WERI-Rb-1 (cell line): Measurements from ENCODE around the gene DLX1.
"Not testable (repeated sequence)": the region's sequence is repeated elsewhere in the genome, so short reads cannot be mapped to it uniquely, and the experiment has no call there.

ENCODE experiments used
- DNase-seq: peaks from one replicate; pipeline ENCODE4 v3.0.0-alpha.2; 2020
- H3K27ac ChIP-seq: fragments of 250-450 bp; sonication (Bioruptor Pico); 2 replicates; pipeline ENCODE4 v1.5.1; 2020; ENCODE audit warnings: mild to moderate bottlenecking, moderate library complexity
- H3K27me3 ChIP-seq: fragments of 250-450 bp; sonication (Bioruptor Pico); 2 replicates; pipeline ENCODE4 v1.5.1; 2021; ENCODE audit warnings: mild to moderate bottlenecking, low read depth, moderate library complexity; ENCODE audit not compliant: insufficient read depth, severe bottlenecking
- H3K36me3 ChIP-seq: fragments of 250-450 bp; sonication (Bioruptor Pico); 2 replicates; pipeline ENCODE4 v1.5.1; 2020; ENCODE audit warnings: mild to moderate bottlenecking, moderate library complexity
- H3K4me3 ChIP-seq: 2 replicates; pipeline ENCODE4 v1.5.1; 2011; ENCODE audit warnings: low read depth, mild to moderate bottlenecking, control low read depth, low read length
- H3K9me3 ChIP-seq: fragments of 250-450 bp; sonication (Bioruptor Pico); 2 replicates; pipeline ENCODE4 v1.5.1; 2021; ENCODE audit warnings: mild to moderate bottlenecking, moderate library complexity; ENCODE audit not compliant: severe bottlenecking
- CTCF ChIP-seq: IDR thresholded peaks from 2 replicates; pipeline ENCODE4 v1.5.1; 2011; ENCODE audit warnings: low read depth, mild to moderate bottlenecking, control low read depth, inconsistent platforms, low read length

The DLX1 gene

DNA sequence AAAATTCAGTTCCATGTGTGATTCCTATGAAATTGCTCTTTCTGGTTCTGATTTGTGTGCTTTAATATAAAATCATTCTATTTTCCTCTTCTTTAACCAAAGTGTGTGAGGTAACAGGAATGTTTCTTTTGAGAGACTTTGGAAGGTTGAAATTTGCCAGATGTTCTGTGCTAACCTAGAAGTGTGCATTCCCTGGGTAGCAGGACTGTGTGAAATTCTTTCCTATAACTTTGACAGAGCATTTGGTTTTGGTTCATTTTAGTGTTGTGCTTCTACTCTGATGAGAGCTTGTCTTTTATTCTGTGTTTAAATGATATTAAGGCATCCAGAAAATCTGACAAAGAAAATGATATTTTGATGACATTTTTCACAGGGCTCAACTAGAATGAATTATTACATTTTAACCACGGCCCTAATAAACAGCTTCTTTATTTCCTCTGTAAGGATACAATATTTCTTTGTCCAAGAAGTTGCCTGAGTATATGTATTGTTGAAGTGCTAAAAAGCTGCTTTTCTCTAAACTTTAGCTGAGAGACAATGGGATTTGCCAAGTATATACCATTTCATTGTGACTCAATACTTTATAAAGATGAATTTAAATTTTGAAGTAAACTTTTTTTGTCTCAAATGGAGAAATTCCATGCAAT lies 34.7 kb upstream of the DLX1 start:
- Histone ChIP-seq H3K4me3 (no peak overlapping the region), H3K27me3 (no peaks in the 10 kb centered on the region), H3K36me3 (no peaks in the 10 kb centered on the region), H3K27ac (no peak overlapping the region), H3K9me3 (no peaks in the 10 kb centered on the region)
- no peak for DNase-seq
- TF ChIP-seq CTCF, result no peak

DNA sequence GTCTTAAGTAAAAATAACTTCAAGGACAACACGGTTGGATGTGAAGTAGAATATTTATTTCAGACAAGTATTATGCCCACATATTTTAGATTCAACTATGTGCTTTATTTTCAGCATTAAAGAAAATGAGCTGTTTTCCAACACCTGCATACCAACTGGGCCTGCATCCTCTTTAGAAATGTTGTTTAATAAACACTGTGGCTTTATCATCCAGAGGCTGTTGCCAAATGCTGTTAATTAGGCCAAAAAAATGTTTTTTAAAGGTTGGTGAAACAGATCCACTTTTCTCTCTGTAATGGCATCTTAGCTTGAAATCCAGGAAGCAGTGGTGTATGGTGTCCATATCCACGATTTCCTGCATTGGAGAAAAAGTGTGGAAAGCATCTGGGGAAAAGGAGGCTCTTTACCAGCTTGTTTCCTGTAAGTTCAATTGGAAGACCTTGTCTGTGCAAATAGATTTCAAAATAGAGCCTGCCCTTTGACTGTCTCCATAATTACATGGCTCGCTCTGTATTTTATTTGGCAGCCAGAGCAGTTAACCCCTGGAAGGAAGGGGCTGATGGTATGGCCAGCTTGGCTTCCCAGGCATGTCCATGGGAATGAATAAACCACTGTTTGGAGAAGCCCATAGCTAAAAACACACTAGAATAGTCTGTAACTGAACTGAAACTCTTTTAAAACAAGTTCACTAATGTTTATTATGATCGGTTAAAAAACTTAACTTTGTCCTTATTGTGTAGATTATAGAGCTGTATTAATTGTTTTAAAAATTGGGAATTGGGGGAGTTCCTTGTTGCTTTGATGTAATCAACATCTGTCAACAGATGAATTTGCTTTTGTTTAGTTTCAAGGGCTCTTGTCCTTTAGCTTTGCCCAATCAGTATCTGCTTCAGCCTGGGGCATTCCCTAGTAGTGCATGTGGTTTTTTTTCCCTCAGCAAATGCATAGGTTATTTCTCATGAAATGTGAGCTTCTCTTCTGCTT lies 33.0 kb upstream of the DLX1 start:
- no peaks in the 10 kb centered on the region for H3K36me3 ChIP-seq
- no peaks in the 10 kb centered on the region for H3K27me3 ChIP-seq
- no peak for TF ChIP-seq CTCF
- H3K9me3 ChIP-seq, result no peaks in the 10 kb centered on the region
- H3K4me3 ChIP-seq, result no peak overlapping the region
- no peak for DNase-seq
- H3K27ac ChIP-seq, result no peak overlapping the region

GRCh38 chr2:172053486-172053885 lies 31.8 kb upstream of the DLX1 start:
- no peak for TF ChIP-seq CTCF
- no peaks in the 10 kb centered on the region for H3K9me3 ChIP-seq

GRCh38 chr2:172056293-172056692 lies 29.0 kb upstream of the DLX1 start:
- no peak overlapping the region for H3K4me3 ChIP-seq
- no peak for DNase-seq
- H3K36me3 ChIP-seq, result no peaks in the 10 kb centered on the region
- H3K27ac ChIP-seq, result no peak overlapping the region
- H3K9me3 ChIP-seq, result no peaks in the 10 kb centered on the region
- no peak for TF ChIP-seq CTCF
- no peaks in the 10 kb centered on the region for H3K27me3 ChIP-seq

More at GRCh38 chr2:172053486-172053885, 31.8 kb upstream of the DLX1 start:
- DNase-seq, result no peak
- H3K36me3 ChIP-seq, result no peaks in the 10 kb centered on the region
- H3K27me3 ChIP-seq, result no peaks in the 10 kb centered on the region
- no peak overlapping the region for H3K4me3 ChIP-seq
- H3K27ac ChIP-seq, result no peak overlapping the region

DNA sequence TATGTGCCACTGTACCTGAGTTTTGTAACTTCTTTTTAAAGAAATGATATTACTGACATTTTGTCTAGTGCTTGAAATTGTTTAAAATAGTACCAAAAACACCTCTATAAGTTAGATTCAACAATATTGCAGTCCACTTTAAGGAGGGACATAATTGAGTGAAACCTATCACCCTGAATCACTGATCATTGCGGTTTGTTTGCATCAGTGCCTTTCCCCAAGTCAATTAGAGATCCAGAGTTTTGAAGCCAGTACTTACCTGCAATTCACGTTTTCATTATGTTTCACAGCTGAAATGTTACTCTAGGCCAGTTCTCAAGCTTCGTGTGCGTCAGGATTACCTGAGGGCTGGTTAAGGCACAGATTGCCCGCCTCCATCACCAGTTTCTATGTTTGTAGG lies 26.6 kb upstream of the DLX1 start:
- no peak for DNase-seq

GRCh38 chr2:172060118-172060517 lies 25.2 kb upstream of the DLX1 start:
- H3K4me3 ChIP-seq, H3K27me3 ChIP-seq, H3K36me3 ChIP-seq, H3K9me3 ChIP-seq, H3K27ac ChIP-seq, DNase-seq: not testable (repeated sequence)

More for the DNA sequence above, 26.6 kb upstream of the DLX1 start:
- H3K9me3 ChIP-seq, result no peaks in the 10 kb centered on the region
- no peak overlapping the region for H3K4me3 ChIP-seq
- H3K27me3 ChIP-seq, result no peaks in the 10 kb centered on the region
- TF ChIP-seq CTCF, result no peak
- no peak overlapping the region for H3K27ac ChIP-seq
- H3K36me3 ChIP-seq, result no peaks in the 10 kb centered on the region
